ENCODE measurements around the gene RO60.
"Not testable (repeated sequence)": the region's sequence is repeated elsewhere in the genome, so short reads cannot be mapped to it uniquely, and the experiment has no call there.

The RO60 gene

DNA sequence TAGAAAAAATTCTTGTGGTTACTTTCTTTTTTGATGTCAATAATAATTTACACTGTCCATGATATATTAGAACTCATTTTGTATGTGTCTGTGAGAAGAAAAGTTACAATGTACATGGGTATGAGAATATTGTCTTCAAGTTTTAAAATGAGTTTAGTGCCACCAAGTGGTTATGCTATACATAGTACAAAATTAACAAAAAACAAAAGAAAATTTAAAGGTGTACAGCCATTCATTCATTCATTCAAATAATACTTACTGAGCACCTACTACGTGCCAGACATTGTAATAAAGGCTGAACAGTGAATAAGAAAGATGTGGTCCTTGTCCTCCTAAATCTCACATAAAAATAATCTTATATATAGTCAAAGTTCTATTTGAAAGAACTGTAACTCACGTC lies 28.0 kb upstream of the RO60 start:
- no peaks in the 10 kb centered on the region for H3F3A ChIP-seq (ENCODE audit: insufficient read depth, low read length)
- H2AFZ ChIP-seq (ENCODE audit: low read length), result no peak overlapping the region
- H3K4me3 ChIP-seq (ENCODE audit: low read length), result no peak overlapping the region
- H3K9me2 ChIP-seq (replicated peaks; ENCODE audit: insufficient read depth, low read length), result no peaks in the 10 kb centered on the region
- H3K4me1 ChIP-seq (ENCODE audit: low read length), result no peaks in the 10 kb centered on the region
- peaks cover 51% of the 10 kb centered on the region for H3K79me2 ChIP-seq (ENCODE audit: low read length)
- no peak overlapping the region for H3K4me2 ChIP-seq (ENCODE audit: low read depth, low read length)
- peak; percentile 21 for DNase-seq
- H3K27me3 ChIP-seq (replicated peaks; ENCODE audit: insufficient read depth, low read length), result no peaks in the 10 kb centered on the region
- TF ChIP-seq, protein P1, sequence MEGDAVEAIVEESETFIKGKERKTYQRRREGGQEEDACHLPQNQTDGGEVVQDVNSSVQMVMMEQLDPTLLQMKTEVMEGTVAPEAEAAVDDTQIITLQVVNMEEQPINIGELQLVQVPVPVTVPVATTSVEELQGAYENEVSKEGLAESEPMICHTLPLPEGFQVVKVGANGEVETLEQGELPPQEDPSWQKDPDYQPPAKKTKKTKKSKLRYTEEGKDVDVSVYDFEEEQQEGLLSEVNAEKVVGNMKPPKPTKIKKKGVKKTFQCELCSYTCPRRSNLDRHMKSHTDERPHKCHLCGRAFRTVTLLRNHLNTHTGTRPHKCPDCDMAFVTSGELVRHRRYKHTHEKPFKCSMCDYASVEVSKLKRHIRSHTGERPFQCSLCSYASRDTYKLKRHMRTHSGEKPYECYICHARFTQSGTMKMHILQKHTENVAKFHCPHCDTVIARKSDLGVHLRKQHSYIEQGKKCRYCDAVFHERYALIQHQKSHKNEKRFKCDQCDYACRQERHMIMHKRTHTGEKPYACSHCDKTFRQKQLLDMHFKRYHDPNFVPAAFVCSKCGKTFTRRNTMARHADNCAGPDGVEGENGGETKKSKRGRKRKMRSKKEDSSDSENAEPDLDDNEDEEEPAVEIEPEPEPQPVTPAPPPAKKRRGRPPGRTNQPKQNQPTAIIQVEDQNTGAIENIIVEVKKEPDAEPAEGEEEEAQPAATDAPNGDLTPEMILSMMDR (IDR thresholded peaks at IDR 0.05; ENCODE audit: low read length), result peak; percentile 44
- TF ChIP-seq EZH2 (optimal IDR thresholded peaks at IDR 0.05; ENCODE audit: low read depth, low read length), result no peak
- no peak overlapping the region for H3K9ac ChIP-seq (ENCODE audit: low read length)
- no peaks in the 10 kb centered on the region; the same call in 1 of the 2 replicates for H4K20me1 ChIP-seq (ENCODE audit: insufficient read depth, low read length)
- H3K9me3 ChIP-seq (replicated peaks; ENCODE audit: insufficient read depth, low read length), result no peaks in the 10 kb centered on the region
- H3K27ac ChIP-seq (ENCODE audit: low read length), result no peak overlapping the region
- H3K36me3 ChIP-seq (replicated peaks; ENCODE audit: insufficient read depth, low read length), result no peaks in the 10 kb centered on the region; the same call in 1 of the 2 replicates

GRCh38 chr1:193032643-193033427 lies 26.6 kb upstream of the RO60 start:
- not testable (repeated sequence) for H3K27ac ChIP-seq (ENCODE audit: low read length); H3K4me2 ChIP-seq (ENCODE audit: low read depth, low read length); H3K9me2 ChIP-seq (replicated peaks; ENCODE audit: insufficient read depth, low read length); H3K4me3 ChIP-seq (ENCODE audit: low read length); H3K36me3 ChIP-seq (replicated peaks; ENCODE audit: insufficient read depth, low read length); H3F3A ChIP-seq (ENCODE audit: insufficient read depth, low read length); H3K9me3 ChIP-seq (replicated peaks; ENCODE audit: insufficient read depth, low read length); H2AFZ ChIP-seq (ENCODE audit: low read length); H3K27me3 ChIP-seq (replicated peaks; ENCODE audit: insufficient read depth, low read length); H3K4me1 ChIP-seq (ENCODE audit: low read length); H3K9ac ChIP-seq (ENCODE audit: low read length); DNase-seq; H4K20me1 ChIP-seq (ENCODE audit: insufficient read depth, low read length)
- peaks cover 65% of the 10 kb centered on the region for H3K79me2 ChIP-seq (ENCODE audit: low read length)

DNA sequence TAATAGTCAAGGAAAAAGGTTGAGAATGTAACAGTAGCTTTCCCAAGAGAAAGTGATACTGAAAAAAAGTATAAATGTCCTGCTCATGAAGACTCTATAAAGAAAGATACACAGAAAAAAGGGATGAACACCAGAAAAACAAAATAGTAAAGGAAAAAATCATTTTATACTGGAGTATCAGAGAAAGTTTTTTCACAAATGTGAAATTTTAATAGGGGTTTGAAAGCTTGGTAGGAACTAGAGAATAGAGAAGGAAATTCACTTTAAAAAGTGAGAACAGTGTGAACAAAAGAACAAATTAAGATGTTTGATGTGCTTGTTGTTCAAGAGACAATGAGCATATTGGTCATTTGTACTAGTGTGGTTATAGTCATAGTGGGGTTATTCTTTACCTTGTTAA lies 25.8 kb upstream of the RO60 start:
- TF ChIP-seq EZH2 (optimal IDR thresholded peaks at IDR 0.05; ENCODE audit: low read depth, low read length) (no peak), EZH2phosphoT487 (IDR thresholded peaks at IDR 0.05; ENCODE audit: low read length) (no peak)
- TF ChIP-seq, protein P1 (IDR thresholded peaks at IDR 0.05; ENCODE audit: low read length), result no peak
- Histone ChIP-seq H3K9me2 (replicated peaks; ENCODE audit: insufficient read depth, low read length) (no peaks in the 10 kb centered on the region), H3K79me2 (ENCODE audit: low read length) (peaks cover 71% of the 10 kb centered on the region), H2AFZ (ENCODE audit: low read length) (no peak overlapping the region), H3K4me2 (ENCODE audit: low read depth, low read length) (no peak overlapping the region), H3K36me3 (replicated peaks; ENCODE audit: insufficient read depth, low read length) (no peaks in the 10 kb centered on the region), H3K4me3 (ENCODE audit: low read length) (no peak overlapping the region), H3F3A (ENCODE audit: insufficient read depth, low read length) (no peaks in the 10 kb centered on the region), H3K27me3 (replicated peaks; ENCODE audit: insufficient read depth, low read length) (no peaks in the 10 kb centered on the region), H3K9ac (ENCODE audit: low read length) (no peak overlapping the region), H4K20me1 (ENCODE audit: insufficient read depth, low read length) (no peaks in the 10 kb centered on the region), H3K4me1 (ENCODE audit: low read length) (no peaks in the 10 kb centered on the region), H3K9me3 (replicated peaks; ENCODE audit: insufficient read depth, low read length) (no peaks in the 10 kb centered on the region), H3K27ac (ENCODE audit: low read length) (no peak overlapping the region)
- DNase-seq, result no peak

DNA sequence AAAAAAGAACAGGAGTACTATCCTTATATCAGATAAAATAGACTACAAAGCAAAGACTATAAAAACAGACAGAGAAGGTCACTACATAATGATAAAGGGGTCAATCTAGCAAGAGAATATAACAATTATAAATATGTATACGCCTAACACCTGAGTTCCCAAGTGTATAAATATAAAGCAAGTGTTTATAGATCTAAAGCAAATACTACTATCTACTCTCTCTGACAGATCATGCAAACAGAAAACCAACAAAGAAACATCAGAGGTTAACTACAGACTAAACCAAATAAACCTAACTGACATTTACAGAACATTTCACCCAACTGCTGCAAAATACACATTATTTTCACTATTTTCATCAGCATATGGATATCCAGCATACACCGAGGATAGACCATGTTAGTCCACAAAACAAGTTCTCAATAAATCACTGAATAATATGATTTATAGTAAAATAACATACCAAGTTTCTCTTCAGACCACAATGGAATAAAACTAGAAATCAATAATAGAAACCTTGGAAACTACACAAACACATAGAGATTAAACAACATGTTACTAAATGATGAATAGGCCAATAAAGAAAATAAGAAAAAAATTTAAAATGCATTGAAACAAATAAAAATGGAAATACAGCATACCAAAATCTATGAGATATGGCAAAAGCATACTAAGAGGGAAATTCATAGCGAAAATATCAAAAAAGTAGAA lies 22.9 kb upstream of the RO60 start:
- Histone ChIP-seq H3K4me2 (ENCODE audit: low read depth, low read length) (no peak overlapping the region), H3K79me2 (ENCODE audit: low read length) (peaks cover 78% of the 10 kb centered on the region), H3K27me3 (replicated peaks; ENCODE audit: insufficient read depth, low read length) (no peaks in the 10 kb centered on the region), H3K9me2 (replicated peaks; ENCODE audit: insufficient read depth, low read length) (no peaks in the 10 kb centered on the region), H3K4me1 (ENCODE audit: low read length) (no peaks in the 10 kb centered on the region), H3F3A (ENCODE audit: insufficient read depth, low read length) (no peaks in the 10 kb centered on the region), H3K36me3 (replicated peaks; ENCODE audit: insufficient read depth, low read length) (no peaks in the 10 kb centered on the region), H2AFZ (ENCODE audit: low read length) (no peak overlapping the region), H3K27ac (ENCODE audit: low read length) (no peak overlapping the region), H3K9me3 (replicated peaks; ENCODE audit: insufficient read depth, low read length) (no peaks in the 10 kb centered on the region), H4K20me1 (ENCODE audit: insufficient read depth, low read length) (no peaks in the 10 kb centered on the region), H3K9ac (ENCODE audit: low read length) (no peak overlapping the region), H3K4me3 (ENCODE audit: low read length) (no peak overlapping the region)
- no peak for TF ChIP-seq EZH2phosphoT487 (IDR thresholded peaks at IDR 0.05; ENCODE audit: low read length)
- TF ChIP-seq, protein P1 (IDR thresholded peaks at IDR 0.05; ENCODE audit: low read length), result no peak
- TF ChIP-seq EZH2 (optimal IDR thresholded peaks at IDR 0.05; ENCODE audit: low read depth, low read length), result no peak
- DNase-seq, result no peak

All from MM.1S (cell line).